LNCAP (cell line): ENCODE results near the gene IL4.

Source experiments
- CTCF ChIP-seq: fragments of 450-650 bp; IDR thresholded peaks from 2 replicates; pipeline ENCODE4 v1.5.1; 2017; ENCODE audit warnings: mild to moderate bottlenecking

The IL4 gene

DNA sequence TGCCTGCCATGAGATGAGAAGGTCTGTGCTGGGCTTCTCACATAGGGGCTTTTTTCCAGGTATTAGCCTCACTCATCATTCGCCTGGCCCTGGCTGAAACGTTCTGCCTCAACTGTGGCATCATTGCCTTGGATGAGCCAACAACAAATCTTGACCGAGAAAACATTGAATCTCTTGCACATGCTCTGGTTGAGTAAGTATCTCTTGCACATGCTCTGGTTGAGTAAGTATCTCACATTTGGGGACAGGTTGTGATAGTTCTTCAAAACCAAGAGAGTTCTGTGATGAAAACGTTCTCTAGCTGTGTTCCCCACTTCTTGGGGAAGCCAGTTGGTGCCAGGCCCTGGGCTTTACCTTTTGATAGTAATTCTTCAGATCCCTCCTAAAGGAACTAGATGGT lies 33.2 kb upstream of the IL4 start:
- no peak for TF ChIP-seq CTCF

DNA sequence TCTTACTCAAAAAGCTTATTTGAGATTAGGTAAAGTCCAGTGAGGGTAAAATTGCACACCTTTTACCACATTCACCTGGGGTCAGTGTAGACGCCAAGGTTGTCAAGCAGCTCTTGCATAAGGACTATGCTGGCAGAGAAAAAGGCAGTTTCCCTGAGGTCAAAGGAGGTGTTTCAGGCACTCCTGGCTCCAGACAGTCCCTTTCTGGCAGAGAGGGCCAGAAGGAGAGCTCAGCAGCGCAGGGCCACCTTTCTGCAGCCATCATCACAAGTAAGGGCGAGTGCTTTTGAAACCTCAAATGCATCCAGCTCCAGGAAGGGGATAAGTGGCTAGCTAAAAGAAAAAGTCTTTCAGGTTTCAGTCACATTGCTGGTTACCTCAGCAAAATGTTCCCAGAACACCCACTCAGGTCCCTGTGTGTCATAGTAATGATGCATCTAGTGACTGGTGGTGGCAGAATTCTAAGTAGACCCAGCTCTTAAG lies 32.5 kb upstream of the IL4 start:
- no peak for TF ChIP-seq CTCF

GRCh38 chr5:132641841-132642240 lies 31.9 kb upstream of the IL4 start:
- TF ChIP-seq CTCF = no peak

GRCh38 chr5:132644177-132644576 lies 29.6 kb upstream of the IL4 start:
- TF ChIP-seq CTCF = no peak

DNA sequence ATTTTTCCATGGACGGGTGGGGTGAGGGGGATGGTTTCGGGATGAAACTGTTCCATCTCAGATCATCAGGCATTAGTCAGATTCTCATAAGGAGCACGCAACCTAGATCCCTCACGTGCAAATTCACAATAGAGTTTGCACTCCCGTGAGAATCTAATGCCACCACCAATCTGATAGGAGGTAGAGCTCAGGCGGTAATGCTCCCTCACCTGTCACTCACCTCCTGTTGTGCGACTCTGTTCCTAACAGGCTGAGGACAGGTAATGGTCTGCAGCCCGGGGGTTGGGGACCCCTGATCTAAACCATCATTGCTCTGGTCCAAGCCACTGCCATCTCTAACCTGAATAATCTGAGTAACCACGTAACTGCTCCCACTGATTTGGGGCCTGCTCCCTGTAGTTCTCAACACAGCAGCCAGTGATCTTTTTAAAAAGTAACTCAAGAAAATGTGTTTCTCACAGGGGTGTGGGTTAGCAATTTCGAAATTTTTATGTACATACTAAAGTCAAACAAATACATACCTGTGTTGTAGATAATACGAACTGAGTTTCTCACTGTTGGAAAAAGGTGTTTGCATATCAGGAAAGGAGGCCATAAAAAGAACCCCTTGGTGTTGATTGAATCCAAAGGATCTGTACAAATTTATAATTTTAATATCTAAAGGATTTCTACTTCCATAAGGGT lies 27.1 kb upstream of the IL4 start:
- no peak for TF ChIP-seq CTCF

DNA sequence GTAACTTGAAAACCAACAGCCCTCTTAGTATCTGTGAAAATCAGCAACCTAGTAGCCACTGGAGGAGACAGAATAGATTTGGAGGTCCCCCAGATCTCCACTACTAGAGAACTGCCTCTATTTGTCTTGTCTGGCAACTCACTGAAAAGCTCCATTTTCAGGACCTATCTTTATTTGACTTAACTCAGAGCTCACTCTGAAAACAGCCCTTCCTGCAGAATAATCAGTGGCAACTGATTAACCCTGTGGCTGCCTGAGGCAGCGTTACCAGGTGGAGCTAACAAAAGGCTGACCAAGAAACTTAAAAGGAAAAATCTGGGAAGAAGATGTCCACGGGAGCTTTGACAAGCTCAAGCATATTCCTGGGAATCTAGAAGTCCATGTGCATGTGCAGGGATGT lies 26.3 kb upstream of the IL4 start:
- no peak for TF ChIP-seq CTCF

DNA sequence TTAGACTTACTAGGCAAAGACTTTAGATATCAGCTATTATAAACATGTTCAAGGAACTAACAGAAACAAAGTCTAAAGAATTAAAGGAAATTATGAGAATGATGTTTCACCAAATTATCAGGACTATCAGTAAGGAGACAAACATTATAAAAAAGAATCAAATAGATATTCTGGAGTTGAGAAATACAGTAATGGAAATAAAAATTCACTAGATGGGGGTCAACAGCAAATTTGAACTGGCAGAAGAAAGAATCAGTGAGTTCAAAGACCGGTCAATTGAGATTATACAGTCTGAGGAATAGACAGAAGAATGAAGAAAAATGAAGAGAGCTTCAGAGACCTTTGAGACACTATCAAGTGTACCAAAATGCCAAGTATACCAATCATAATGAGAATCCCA lies 25.4 kb upstream of the IL4 start:
- no peak for TF ChIP-seq CTCF
